ENCODE data around the gene HBB. TPM values are rescaled to one million over a fixed set of nuclear protein-coding genes. Genes with fewer than 3 reads are reported as not detected.

Gene HBB
- total and polyA plus RNA-seq, 4 donors, result 5.7 to 3,950 (median 50.2) TPM

GRCh38 chr11:5241458-5241857 lies 14.6 kb upstream of the HBB start:
- no peak for TF ChIP-seq RXRA (IDR thresholded peaks at IDR 0.05)
- TF ChIP-seq JUND (IDR thresholded peaks at IDR 0.05), result no peak
- no peak for TF ChIP-seq FOXA1 (IDR thresholded peaks at IDR 0.05)
- no peak for TF ChIP-seq GABPA (IDR thresholded peaks at IDR 0.05 in 1 of 2, conservative IDR thresholded peaks at IDR 0.05 in 1 of 2)
- Histone ChIP-seq H3K27ac (ENCODE audit: low read depth in 1 of 2, low read length in 2 of 2) (no peak overlapping the region), H3K36me3 (ENCODE audit: control insufficient read depth in 4 of 4, insufficient read depth in 3 of 4, low read depth in 1 of 4, low read length in 3 of 4) (no peaks in the 10 kb centered on the region), H3K9me3 (ENCODE audit: control insufficient read depth in 4 of 4, low read length in 3 of 4) (peaks cover 0 to 2% (median 0%) of the 10 kb centered on the region in 4 donors), H3K4me1 (ENCODE audit: control insufficient read depth in 4 of 4, insufficient read depth in 4 of 4, low read length in 3 of 4) (no peaks in the 10 kb centered on the region), H3K9ac (ENCODE audit: low read depth in 1 of 2, low read length in 2 of 2) (no peak overlapping the region), H3K27me3 (ENCODE audit: control insufficient read depth in 4 of 4, insufficient read depth in 4 of 4, low read length in 3 of 4) (peaks cover 0 to 3% (median 0%) of the 10 kb centered on the region in 4 donors), H3K4me3 (ENCODE audit: low read depth in 1 of 3, low read length in 3 of 3) (no peak overlapping the region)
- DNase-seq (ENCODE audit: low spot score), result no peak
- 55% methylated on average over 3 of the region's 3 CpGs for WGBS

- no peaks in the 10 kb centered on the region for H3K36me3 ChIP-seq (ENCODE audit: control insufficient read depth in 4 of 4, insufficient read depth in 3 of 4, low read depth in 1 of 4, low read length in 3 of 4)
- DNase-seq (ENCODE audit: low spot score), result no peak
- no peak overlapping the region for H3K27ac ChIP-seq (ENCODE audit: low read depth in 1 of 2, low read length in 2 of 2)
- no peaks in the 10 kb centered on the region for H3K4me1 ChIP-seq (ENCODE audit: control insufficient read depth in 4 of 4, insufficient read depth in 4 of 4, low read length in 3 of 4)
- H3K9me3 ChIP-seq (ENCODE audit: control insufficient read depth in 4 of 4, low read length in 3 of 4), result peaks cover 0 to 2% (median 0%) of the 10 kb centered on the region in 4 donors
- WGBS, result 58% methylated on average over 2 of the region's 2 CpGs
- no peak overlapping the region for H3K4me3 ChIP-seq (ENCODE audit: low read depth in 1 of 3, low read length in 3 of 3)
- no peak overlapping the region for H3K9ac ChIP-seq (ENCODE audit: low read depth in 1 of 2, low read length in 2 of 2)
- peaks cover 0 to 3% (median 0%) of the 10 kb centered on the region in 4 donors for H3K27me3 ChIP-seq (ENCODE audit: control insufficient read depth in 4 of 4, insufficient read depth in 4 of 4, low read length in 3 of 4)
- no peak for TF ChIP-seq NR2F2 (IDR thresholded peaks at IDR 0.05)
- no peak for TF ChIP-seq CTCF (IDR thresholded peaks at IDR 0.05; ENCODE audit: low read depth, low read length, missing input control)
- TF ChIP-seq TAF1 (conservative IDR thresholded peaks at IDR 0.05), result no peak
- TF ChIP-seq YY1 (IDR thresholded peaks at IDR 0.05), result no peak
- TF ChIP-seq HNF4A (conservative IDR thresholded peaks at IDR 0.05), result no peak
- no peak for TF ChIP-seq ATF3 (IDR thresholded peaks at IDR 0.05)
- TF ChIP-seq FOXA1 (IDR thresholded peaks at IDR 0.05), result no peak
- no peak for TF ChIP-seq JUND (IDR thresholded peaks at IDR 0.05)
- no peak for TF ChIP-seq RXRA (IDR thresholded peaks at IDR 0.05)
- TF ChIP-seq FOXA2 (IDR thresholded peaks at IDR 0.05), result no peak
- no peak for TF ChIP-seq SP1 (IDR thresholded peaks at IDR 0.05)
- no peak for TF ChIP-seq GABPA (IDR thresholded peaks at IDR 0.05 in 1 of 2, conservative IDR thresholded peaks at IDR 0.05 in 1 of 2)
- TF ChIP-seq HNF4G (IDR thresholded peaks at IDR 0.05), result no peak
- no peak for TF ChIP-seq MAX (IDR thresholded peaks at IDR 0.05)
- no peak for TF ChIP-seq EGR1 (IDR thresholded peaks at IDR 0.05; ENCODE audit: low read depth in 2 of 2)
- TF ChIP-seq REST (IDR thresholded peaks at IDR 0.05), result no peak
Observed at GRCh38 chr11:5240458-5240857, 13.6 kb upstream of the HBB start.

All from liver (tissue), 9 donors.